ENCODE data around the gene ZNF658.
"Not testable (repeated sequence)": the region's sequence is repeated elsewhere in the genome, so short reads cannot be mapped to it uniquely, and the experiment has no call there.

Gene ZNF658

DNA sequence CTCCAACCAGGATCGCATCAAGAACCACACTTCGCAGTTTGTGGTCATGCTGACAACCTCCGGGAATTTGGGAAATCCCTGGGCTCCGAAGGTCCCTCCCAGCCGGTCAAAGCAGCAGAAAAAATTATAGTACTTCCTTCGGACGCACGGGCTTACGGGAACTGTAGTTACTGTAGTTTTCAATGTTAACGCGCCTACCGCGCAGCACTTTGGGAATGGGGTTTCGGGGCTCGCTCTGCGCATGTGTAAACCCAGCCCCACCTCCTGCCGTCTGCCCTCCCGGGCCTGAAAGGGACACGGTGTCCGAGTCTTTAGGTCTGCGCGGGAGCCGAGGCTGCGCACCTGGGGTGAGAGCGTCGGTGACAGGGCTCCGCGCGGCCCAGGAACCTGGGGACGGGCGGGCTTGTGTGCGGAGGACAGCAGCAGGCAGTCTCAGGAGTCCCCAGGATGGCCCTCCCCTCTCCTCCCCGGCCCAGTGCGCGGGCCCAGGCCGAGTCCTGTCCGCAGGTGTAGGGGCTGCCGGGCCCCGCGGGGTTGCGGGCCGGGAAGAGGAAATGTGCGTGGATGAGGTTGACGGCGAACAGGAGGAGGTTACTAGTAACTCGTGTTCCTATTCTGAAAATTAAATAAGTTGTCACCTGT lies at the start of gene ZNF658:
Gene ZNF658 (plus strand): TSS at position 236 of the 642 bp plus-strand sequence. CDS start 2,837 bp downstream, outside the sequence.
- DNase-seq: not testable (repeated sequence)

- DNase-seq: not testable (repeated sequence)
Measured at GRCh38 chr9:66861732-66862131, 38.8 kb upstream of the ZNF658 start.

DNA sequence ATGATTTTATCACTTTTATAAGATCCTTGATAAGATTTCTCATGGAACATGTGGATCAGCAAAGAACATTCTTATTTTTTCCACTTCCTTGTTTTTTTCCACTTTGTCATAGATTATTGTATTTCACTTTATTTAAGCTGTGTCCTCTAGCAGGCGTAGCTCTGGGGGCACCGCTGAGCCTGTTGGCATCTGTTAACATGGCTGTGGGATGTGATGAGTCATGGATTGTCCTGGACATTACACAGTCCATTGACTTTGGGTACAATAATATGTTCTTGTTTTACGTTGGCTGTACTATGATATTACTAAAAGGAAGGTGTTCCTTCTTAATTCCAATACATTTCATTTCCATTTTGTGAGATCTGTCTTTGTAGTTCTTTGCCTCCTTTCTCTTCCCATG lies 31.9 kb upstream of the ZNF658 start:
- not testable (repeated sequence) for DNase-seq

- DNase-seq: not testable (repeated sequence)
Measured at GRCh38 chr9:66880605-66881004, 19.9 kb upstream of the ZNF658 start.

DNA sequence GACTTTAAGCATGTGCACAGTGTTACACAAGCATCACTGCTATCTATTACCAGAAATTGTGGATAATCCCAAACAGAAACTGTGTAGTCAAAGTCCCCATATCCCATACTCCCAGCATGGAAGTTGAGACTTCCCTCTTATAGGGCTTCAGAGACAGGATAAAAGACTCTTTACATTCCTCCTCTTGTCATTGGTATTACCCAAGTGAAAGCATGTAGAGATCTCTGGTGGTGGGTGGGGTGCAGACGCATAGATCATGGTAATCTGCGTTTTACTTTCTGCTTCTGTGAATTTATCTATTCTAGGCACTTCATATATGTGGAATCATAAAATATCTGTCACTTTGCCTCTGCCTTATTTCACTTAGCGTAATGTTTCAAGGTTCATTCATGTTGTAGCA lies 18.7 kb upstream of the ZNF658 start:
- DNase-seq: not testable (repeated sequence)

DNA sequence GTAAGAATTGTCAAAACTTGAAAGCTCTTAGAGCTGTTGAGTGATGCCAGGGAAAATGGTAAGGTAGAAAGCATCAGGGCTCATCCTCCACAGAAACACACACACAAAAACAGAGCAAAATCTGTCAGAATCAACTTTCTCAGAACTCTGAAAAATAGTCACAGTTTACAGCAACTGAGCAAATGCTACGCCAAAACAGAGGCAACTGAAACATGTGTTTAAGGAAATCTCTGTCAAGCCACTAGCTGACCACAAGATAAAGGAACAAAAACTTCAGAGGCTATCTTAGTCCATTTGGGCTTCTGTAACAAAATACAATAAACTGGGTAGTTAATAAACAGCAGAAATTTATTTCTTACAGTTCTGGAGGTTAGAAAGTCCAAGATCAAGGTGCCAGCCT lies 10.2 kb upstream of the ZNF658 start:
- DNase-seq: not testable (repeated sequence)

GRCh38 chr9:66901141-66901540 lies 616 bp downstream of the ZNF658 start:
- DNase-seq: not testable (repeated sequence)

DNA sequence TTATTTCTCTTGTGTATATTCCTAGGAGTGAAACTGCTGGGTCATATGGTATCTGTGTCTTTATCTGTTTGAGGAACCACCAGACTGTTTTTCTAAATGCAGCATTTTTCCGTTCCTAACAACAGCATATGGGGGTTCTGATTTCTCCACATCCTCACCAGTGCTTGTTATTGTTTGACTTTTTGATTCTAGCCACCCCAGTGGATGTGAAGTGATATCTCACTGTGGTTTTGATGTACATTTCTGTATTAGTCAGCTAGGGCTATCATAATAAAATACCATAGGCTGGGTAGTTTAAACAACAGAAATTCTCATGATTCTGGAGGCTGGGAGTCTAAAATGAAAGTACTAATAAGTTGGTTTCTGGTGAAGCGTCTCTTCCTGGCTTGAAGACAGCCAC lies 9.0 kb downstream of the ZNF658 start:
- DNase-seq: not testable (repeated sequence)

GRCh38 chr9:66920072-66920471 lies 19.5 kb downstream of the ZNF658 start:
- not testable (repeated sequence) for DNase-seq

- DNase-seq: not testable (repeated sequence)
Measured at GRCh38 chr9:66936194-66936870, 35.8 kb downstream of the ZNF658 start.

- not testable (repeated sequence) for DNase-seq
Measured at GRCh38 chr9:66937662-66938061, 37.1 kb downstream of the ZNF658 start.

DNA sequence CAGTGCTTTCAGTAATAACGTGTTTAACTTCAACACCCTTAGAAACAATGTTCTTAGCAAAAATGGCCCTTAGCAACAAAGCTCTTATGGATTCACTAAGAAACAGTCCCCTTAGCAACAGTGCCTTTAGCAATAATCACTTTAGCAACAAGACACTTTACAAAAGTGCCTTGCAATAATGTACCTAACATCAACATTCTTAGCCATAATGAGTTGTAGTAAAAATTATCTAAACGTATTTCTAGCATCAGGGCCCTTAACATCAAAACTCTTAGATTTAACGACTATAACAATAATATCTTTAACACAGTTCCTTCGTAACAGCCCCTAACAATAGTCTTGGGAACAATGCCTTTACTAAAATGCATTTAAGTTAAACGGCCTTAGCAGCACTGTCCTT lies 37.8 kb downstream of the ZNF658 start:
- DNase-seq: not testable (repeated sequence)

DNA sequence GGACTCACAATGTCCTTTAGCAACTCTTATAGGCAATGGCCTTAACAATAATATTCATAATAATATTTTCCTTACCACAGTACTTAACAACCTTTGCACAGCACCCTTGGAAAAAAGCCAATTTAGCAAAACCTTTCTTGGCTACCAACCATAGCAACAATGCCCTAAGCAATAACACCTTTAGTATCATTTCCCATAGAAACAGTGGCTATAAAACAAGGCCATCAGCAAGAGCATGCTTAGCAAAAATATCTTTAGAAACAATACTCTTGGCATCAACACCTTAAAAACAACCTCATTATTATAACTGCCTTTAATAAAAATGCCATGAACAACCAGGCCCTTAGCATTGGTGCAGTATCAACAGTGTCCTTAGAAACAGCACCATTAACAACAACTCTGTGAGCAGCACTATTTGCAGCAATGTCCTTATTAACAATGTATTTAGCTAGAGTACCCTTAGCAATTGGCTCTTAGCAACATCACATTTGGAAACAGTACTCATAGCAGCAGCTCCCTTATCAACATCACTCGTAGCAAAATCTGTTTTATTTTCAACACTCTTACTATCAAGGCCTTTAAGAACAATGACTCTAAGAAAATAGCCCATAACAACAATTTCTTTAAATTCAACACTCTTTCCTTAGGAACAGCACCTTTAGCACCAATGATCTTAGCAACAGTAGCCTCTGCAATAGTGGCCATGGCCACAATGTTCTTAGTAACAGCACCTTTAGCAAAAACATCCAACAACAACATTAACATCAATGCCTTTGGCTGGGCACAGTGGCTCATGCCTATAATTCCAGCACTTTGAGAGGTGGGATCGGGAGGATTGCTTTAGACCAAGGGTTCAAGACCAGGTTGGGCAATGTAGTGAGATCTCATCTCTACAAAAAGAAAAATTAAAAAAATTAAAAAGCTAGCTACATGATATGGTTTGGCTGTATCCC lies 39.6 kb downstream of the ZNF658 start:
- DNase-seq: not testable (repeated sequence)

DNA sequence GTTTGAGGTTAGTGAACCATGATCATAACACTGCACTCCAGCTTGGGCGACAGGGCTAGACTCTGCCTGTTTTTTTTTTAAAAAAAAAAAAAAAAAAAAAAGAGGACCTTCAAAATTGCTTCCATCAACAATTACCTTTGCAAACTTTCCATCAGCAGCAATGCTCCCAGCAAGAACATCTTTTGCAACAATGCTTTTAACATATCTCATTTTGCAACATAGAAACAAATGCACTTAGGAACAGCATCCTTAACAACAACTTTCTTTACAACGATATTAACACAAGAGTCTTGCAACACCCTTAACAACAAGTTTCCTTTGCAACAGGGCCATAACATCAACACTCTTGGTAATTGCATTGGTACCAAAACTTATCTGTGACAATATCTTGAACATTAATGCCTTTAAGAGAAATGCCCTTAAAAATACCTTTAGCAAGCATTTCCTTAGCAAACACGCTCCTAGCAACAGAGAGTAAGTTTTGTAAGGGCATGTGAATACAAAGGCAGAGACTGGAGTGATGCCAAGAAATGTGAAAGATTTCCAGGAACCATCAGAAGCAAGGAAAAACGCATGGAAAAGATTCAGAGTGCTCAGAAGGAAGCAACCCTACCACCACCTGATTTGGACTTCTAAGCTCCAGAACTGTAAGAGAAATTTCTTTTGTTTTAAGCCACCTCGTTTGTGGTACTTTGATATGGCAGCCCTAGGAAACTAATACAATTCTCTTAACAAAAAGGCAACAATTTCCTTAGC lies 42.1 kb downstream of the ZNF658 start:
- DNase-seq: not testable (repeated sequence)

DNA sequence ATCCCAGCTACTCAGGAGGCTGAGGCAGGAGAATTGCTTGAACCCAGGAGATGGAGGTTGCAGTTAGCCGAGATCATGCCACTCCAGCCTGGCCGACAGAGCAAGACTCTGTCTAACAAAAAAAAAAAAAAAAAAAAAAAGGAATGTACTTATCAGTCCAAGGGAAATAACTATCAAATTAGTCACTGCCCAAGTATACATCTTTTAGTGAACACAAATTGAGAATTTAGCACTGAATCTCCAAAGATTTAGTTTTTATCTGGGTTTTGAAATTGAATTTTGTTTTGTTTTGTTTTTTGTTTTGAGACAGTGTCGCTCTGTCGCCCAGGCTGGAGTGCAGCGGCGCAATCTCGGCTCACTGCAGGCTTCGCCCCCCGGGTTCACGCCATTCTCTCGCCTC lies 52.1 kb downstream of the ZNF658 start:
- not testable (repeated sequence) for DNase-seq
